HepG2 (cell line): ENCODE data around the gene PTCRA. TPM values are rescaled to one million over a fixed set of nuclear protein-coding genes. Genes with fewer than 3 reads are reported as not detected.

ENCODE experiments used
- AKAP8 ChIP-seq: sonication (generic); formaldehyde crosslinking; IDR thresholded peaks from 2 replicates; pipeline ENCODE4 v1.5.1; 2020; ENCODE audit warnings: mild to moderate bottlenecking, missing genetic modification reagents
- HDAC1 ChIP-seq: sonication (generic); formaldehyde crosslinking; IDR thresholded peaks from 2 replicates; pipeline ENCODE4 v1.5.1; 2020; ENCODE audit warnings: mild to moderate bottlenecking, missing genetic modification reagents
- KIAA2018 ChIP-seq: sonication (generic); formaldehyde crosslinking; IDR thresholded peaks from 2 replicates; pipeline ENCODE4 v1.5.0; 2020; ENCODE audit warnings: mild to moderate bottlenecking, missing genetic modification reagents, borderline replicate concordance
- TFDP1 ChIP-seq: IDR thresholded peaks from 2 replicates; pipeline ENCODE4 v1.6.1; 2016; ENCODE audit warnings: missing compliant biosample characterization, missing genetic modification reagents, borderline replicate concordance
- ZBTB46 ChIP-seq: sonication (generic); formaldehyde crosslinking; IDR thresholded peaks from 2 replicates; pipeline ENCODE4 v1.4.0; 2020; ENCODE audit warnings: mild to moderate bottlenecking, missing genetic modification reagents, borderline replicate concordance
- ZNF367 ChIP-seq: sonication (generic); formaldehyde crosslinking; IDR thresholded peaks from 2 replicates; pipeline ENCODE4 v1.4.0; 2020; ENCODE audit warnings: missing genetic modification reagents, borderline replicate concordance
- polyA plus RNA-seq, 8 experiments: library from polyadenylated mRNA; depleted of rRNA in 3 of 8; stranded (reverse) in 7 of 8; unstranded in 1 of 8; fragments of >200 nt; fragmentation: Illumina TruSeq in 4 of 8; extraction: Trizol in 4 of 8; gene quantifications; 2 replicates each; pipeline versions ENCODE4 v1.2.1 to v1.2.3, GENCODE V29; 2011 to 2016; ENCODE audit warnings: low read depth in 4 of 8, missing spikeins in 1 of 8, mixed read lengths in 1 of 8; ENCODE audit not compliant: insufficient read depth in 1 of 8
- total RNA-seq, 5 experiments: library from RNA; depleted of rRNA; stranded (reverse); fragments of >200 nt; fragmentation: Illumina TruSeq; extraction: Trizol; gene quantifications; 2 replicates each; pipeline ENCODE4 v1.2.3, GENCODE V29; 2016; ENCODE audit warnings: low read depth in 1 of 5

The PTCRA gene
- total and polyA plus RNA-seq, 2 of the 13 experiments (the other 11 are each of a cell fraction or from before 2014, with no cell fraction given): not detected

- TF ChIP-seq ZNF367 (CRISPR knock-in tag) (no peak), KIAA2018 (CRISPR knock-in tag) (no peak), ZBTB46 (CRISPR knock-in tag) (no peak), TFDP1 (CRISPR knock-in tag) (no peak), AKAP8 (0 out of 2 replicates have a peak, but pooled peaks have one; percentile 42), HDAC1 (no peak)
Observed at GRCh38 chr6:42968783-42969182, 52.9 kb downstream of the PTCRA start (continued).
